Colon (tissue), 2 donors: ENCODE results near the gene COA1.
"Not testable (repeated sequence)": the region's sequence is repeated elsewhere in the genome, so short reads cannot be mapped to it uniquely, and the experiment has no call there.

Experiments
- FAIRE-seq: peaks from 2 replicates; lab custom pipeline; 2012; peaks lifted over from hg19 to GRCh38; lab: Jason Lieb, UNC
- donor health status: control.
- donor health status: control.

COA1 gene

GRCh38 chr7:43758029-43758821, 28.9 kb upstream of the COA1 start, which contains the start of gene BLVRA:
BLVRA (plus strand) TSS chr7:43758680; CDS start chr7:43771159, 12,479 bp downstream.
- no peak for FAIRE-seq

- no peak for FAIRE-seq
These were observed 27.9 kb upstream of the COA1 start for GRCh38 chr7:43757073-43757720.

- no peak for FAIRE-seq
These were observed 27.2 kb upstream of the COA1 start for GRCh38 chr7:43756368-43757072.

GRCh38 chr7:43754596-43754995, 25.3 kb upstream of the COA1 start:
- FAIRE-seq, result no peak

- no peak for FAIRE-seq
These were observed 24.5 kb upstream of the COA1 start for GRCh38 chr7:43753843-43754242.

GRCh38 chr7:43753271-43753810, 24.0 kb upstream of the COA1 start:
- no peak for FAIRE-seq

- FAIRE-seq, result no peak
These were observed 23.1 kb upstream of the COA1 start for GRCh38 chr7:43752411-43752810.

GRCh38 chr7:43750016-43750887, 20.9 kb upstream of the COA1 start:
- FAIRE-seq, result no peak

GRCh38 chr7:43749383-43749940, 20.1 kb upstream of the COA1 start:
- no peak for FAIRE-seq

GRCh38 chr7:43747328-43748105, 18.2 kb upstream of the COA1 start:
- FAIRE-seq, result no peak

- no peak for FAIRE-seq
These were observed 13.4 kb upstream of the COA1 start for GRCh38 chr7:43742692-43743091.

GRCh38 chr7:43737467-43738127, 8.3 kb upstream of the COA1 start:
- FAIRE-seq, result no peak

- no peak for FAIRE-seq
These were observed 6.7 kb upstream of the COA1 start for GRCh38 chr7:43735802-43736603.

- FAIRE-seq, result no peak
These were observed 6.1 kb upstream of the COA1 start for GRCh38 chr7:43735403-43735801.

GRCh38 chr7:43734575-43735332, 5.4 kb upstream of the COA1 start:
- not testable (repeated sequence) for FAIRE-seq

- not testable (repeated sequence) for FAIRE-seq
These were observed 2.2 kb upstream of the COA1 start for GRCh38 chr7:43731494-43731893.

- FAIRE-seq, result no peak
These were observed 563 bp upstream of the COA1 start for GRCh38 chr7:43729924-43730248.

- no peak for FAIRE-seq
These were observed 1.8 kb downstream of the COA1 start for GRCh38 chr7:43727494-43727893.

GRCh38 chr7:43727003-43727402, 2.3 kb downstream of the COA1 start:
- FAIRE-seq, result no peak
